HuH-7.5 (cell line): Measurements from ENCODE around the gene ERCC5.

Source experiments
- DNase-seq: peaks from one replicate; pipeline ENCODE4 v3.0.0; 2011; ENCODE audit warnings: low spot score

Gene ERCC5

DNA sequence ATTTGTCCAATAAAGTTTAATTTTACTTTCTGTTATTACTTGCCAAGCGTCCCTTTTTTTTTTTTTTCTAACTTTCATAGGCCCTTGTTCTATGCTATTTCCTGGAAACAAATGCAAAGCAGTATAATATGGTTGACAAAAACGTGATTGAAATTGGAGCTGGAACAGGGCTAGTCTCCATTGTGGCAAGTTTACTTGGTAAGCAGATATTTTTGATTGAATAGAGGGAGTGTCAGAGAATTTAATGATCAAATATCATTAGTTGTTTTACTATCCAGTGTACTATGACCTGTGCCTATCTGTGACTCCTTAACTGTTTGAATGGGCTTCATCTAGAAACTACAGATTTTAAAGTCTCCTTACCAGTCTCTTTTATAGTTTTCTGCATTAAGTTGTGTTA lies 46.7 kb downstream of the ERCC5 start:
- DNase-seq = no peak

DNA sequence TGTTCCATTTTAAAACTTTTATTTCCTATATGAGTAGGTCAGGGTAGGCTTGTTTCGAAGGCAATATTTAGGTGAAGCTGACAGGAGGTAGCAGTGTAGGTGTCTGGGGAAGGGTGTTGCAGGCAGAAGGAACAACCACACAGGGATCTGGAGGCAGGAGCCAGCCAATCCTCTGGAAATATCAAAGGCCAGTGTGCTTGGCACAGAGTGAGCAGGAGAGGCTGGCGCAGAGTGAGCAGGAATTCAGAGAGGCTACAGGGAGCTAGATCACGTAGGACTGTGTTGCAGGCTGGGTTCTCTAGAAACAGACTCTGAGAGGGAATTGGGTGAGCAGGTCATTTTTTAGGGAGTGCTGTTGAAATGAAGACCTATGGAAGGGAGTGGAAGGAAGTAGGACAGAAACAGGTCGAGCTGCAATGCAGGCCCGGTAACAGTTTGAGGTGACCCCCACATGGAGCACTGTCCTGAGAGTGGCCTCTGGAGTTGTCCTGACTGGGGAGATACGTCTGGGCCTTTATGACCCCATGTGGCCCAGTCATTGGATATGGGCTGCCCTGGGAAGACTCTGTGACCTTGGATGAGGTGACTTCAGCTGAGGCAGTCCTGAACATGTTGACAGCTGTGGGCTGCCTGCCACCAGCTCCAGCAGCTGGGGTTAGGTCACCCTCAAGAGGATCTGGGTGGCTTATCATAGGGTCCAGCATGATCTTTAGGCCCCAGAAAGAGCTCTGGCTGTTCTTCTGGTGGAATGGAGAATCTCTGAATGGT lies 51.7 kb downstream of the ERCC5 start:
- no peak for DNase-seq

DNA sequence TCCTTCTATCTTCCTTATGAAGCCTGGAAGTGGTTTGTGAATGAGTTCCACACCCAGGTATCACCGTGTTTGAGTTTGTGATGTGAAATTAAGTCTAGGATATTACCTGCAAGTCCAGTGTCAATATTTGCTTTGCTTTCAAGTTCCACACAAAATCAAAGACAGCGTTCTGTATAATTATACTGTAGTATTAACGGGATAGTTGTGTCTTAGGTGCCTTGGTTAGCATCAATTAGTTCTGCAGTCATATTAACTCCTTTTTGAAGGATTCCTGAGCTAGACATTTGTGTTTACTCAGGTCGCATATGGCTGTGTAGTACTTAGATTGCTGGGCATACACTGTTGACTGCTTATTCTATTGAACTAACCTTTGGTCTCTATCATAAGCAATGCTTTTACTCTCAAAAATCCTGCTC lies 54.4 kb downstream of the ERCC5 start:
- DNase-seq = no peak

DNA sequence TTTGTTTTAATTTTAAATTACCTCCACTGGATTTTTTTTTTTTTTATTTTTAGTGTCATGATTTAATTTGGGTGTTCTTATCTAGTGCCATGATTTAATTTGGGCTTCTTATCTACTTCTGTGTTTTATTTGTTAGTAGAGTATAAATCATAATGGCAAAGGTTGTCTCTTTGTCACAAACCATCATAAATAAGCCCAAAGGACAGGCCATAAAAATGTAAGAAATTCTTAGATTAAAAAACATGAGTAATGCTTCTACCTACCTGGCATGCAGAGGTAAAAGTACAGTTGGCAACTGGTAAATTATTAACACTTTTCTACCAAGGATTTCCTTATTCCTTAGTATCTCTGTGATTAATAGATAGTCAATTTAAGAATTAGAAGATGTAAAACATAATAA lies 55.2 kb downstream of the ERCC5 start:
- no peak for DNase-seq

DNA sequence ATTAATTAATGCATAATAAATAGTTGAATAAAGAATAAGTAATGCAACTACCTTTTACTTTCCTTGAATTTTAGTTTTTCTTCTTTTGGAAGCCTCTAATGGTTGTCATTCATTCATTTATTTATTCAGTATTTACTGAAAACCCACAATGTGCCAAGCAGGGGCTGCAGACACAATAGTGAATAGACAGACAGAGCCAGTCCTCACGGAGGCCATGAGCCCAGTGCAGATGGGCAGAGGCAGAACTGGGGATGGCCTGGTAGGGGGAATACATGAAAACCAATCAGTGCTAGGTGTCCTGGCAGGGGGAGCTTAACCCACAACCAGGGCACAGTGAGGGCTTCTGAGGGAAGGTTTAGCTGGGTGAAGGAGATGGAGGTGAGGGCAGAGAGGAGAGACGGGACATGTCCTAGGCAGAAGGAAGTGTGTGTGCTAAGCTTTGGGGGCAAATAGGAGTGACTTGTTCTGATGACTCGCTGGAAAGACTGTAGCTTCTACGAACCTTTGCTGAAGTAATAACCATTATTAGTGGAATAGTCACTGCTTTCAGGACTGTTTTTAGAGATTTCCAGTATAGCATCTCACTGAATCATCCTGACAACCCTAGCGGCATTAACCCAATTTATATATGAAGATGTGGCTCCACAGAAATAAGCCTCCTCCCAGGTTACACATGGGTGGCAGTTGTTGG lies 55.9 kb downstream of the ERCC5 start:
- DNase-seq = no peak

DNA sequence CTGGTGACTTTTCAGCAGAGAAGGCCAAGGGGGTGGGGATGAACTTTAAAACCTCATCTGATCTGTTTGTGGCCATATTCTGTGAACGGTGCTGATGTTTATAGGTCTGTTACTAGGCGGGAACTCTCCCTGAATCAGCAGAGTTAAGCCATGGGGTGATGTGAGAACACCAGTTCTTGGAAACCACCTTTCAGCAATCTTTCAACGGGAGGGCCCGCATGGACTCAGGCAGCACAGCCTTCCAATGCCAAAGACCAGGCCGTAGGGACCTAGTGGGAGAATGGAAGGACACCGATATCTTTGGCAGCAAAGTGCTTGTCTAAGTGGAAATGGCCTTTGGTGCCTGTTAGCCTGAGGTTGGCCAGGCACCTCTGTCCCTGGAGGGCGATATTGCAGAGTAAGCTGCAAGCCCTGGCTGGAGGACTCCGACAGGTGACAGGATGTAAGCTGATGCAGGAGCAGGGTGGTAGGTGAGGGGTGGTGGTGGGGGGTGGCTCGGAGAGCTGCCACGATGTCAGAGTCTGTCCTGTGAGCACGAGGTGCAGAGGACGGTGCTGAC lies 57.0 kb downstream of the ERCC5 start:
- DNase-seq = no peak

DNA sequence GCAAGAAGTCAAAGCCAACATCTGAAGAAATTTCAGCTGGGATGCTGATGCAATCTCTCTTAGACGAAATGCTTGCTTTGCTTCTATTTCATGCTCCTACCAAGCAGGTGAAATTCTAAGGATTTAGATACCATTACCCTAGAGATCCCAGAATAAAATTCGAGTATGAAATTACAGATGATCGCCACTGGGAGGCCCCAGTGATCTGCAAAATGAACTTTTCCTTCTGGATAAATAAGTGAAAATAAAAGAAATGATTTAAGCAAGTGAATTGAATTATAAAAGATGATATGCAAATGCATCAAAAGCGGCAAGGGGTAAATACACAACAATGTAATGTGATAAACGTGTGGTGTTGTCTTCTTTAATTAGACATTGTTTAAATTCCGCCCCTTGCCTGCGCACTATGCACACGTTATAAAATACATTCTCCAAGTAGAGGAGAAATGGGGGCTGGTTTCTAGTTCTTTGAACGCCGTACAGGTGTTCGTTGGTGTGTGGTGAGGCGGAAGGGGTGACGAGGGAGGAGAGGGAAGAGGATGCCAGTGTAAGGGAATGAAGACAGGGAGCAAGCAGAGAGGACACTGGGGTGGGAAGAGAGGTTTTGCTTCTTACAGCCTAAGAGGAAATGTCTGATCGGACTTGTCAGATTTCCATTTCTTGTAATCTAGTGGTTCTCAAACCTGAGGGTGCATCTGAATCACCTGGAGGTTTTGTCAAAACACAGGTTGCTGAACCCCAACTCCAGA lies 58.0 kb downstream of the ERCC5 start:
- DNase-seq = no peak

DNA sequence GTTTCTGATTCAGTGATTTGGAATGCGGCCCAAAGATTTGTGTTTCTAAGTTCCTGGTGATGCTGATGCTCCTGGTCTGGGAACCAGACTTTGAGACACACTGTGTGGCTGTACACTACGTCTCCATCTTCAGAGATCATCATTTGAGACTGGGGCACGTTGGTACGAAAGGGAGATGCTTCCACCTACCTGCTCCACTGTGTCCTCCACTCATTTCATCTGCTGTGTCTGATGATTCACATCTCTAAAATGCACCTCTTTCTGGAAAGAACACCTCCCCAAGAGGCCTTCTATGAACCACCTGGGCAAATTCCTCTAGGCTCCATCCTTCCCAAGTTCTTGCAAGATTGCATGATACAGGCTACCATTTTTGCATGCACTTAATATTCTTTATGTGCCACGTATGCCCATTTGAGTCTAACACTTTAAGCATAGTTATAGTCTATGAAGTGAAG lies 58.6 kb downstream of the ERCC5 start:
- DNase-seq = no peak

DNA sequence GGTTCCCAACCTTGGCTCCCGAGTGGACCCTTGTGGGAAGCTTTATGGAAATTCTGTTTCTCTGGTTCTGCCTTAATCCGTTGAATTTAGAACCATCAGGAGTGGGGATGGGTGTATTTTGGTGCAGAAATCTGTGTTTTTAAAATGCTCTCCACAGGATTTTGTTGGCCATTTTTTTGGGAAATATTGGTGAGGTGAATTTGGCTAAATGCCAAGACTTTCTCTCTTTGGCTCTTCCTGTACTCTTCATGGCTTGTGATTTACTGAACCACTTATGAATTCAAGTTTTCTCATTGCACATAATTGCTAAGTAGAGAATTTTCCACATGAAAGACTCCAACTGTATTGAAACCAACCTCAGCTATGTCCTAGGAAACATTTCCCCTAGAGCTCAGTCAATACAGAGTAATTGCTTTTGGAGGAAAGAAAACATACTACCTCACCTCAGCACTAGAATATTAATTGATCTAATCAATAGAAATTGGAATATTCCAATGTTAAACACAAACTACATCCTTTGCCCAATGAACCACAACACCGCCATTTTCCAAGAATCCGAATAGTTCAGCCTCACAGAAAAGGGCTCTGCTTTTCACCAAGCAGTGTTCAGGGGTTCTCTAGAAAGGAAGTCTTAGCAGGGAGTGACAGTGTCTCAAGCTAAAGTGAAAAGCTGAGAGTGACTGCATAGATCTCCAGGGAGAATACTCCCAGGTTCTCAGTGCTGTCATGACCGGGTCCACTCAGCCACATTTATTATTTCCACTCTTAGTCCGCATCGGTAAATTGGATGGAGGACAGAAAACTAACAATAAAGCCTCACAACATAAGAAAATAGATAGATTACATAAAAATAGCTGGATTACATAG lies 60.3 kb downstream of the ERCC5 start:
- DNase-seq = no peak

DNA sequence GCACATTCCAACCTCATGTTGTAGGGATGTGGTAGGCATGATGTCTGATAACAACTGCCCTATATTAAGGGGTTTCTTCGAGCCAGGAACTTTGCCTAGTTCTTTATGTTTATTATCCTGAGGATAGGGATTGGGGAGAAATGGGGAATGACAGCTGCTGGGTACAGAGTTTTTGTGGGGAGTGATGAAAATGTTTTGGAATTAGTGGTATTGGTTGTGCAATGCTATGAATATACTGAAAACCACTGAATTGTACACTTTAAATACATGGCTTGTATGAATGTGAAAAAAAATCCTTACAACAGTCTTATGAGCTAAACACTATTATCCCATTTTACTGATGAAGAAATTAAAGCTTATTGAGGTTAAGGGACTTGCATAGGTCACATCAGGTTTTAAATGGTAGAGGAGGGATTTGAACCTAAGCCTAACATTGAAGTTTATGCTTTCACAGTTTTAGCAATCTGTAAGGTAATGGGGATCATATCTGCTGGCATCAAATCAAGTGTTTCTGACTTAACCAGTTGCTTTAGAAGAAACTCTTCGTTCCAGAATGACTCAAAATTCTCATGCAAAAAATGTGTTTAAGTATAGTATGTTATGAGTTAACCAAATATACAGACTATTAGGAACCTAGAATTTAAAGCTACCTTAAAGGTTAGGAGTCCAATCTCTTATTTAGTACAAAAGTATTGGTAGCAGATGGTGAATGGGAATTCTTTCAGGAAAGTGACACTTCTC lies 61.4 kb downstream of the ERCC5 start:
- no peak for DNase-seq

DNA sequence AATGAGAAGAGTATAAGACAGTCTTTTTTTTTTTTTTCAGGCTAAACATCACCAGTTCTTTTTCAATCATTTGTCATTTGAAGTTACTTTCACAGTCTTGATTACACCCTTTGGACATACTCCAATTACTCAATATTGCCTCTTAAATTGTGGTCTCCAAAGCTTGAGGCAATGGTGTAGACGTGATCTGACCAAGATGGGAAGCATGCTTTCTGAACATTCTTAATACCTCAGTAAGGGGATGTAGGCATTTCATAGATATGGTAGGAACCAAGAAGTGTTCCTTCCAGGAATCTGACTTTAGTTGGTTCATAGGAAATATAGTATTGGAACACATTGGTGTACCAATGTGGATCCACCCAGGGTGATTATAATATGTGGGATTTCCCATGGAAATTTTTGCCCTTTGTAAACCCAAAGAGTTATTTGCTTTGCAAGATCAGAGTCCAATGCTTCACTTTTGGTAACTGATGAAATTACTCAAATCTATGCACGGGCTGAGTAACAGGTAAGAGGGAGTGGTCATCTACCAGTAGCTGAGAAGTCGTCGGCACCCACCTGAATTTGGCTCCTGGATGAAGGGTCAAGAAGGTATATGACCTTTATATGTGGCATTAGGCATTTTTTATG lies 62.2 kb downstream of the ERCC5 start:
- no peak for DNase-seq

DNA sequence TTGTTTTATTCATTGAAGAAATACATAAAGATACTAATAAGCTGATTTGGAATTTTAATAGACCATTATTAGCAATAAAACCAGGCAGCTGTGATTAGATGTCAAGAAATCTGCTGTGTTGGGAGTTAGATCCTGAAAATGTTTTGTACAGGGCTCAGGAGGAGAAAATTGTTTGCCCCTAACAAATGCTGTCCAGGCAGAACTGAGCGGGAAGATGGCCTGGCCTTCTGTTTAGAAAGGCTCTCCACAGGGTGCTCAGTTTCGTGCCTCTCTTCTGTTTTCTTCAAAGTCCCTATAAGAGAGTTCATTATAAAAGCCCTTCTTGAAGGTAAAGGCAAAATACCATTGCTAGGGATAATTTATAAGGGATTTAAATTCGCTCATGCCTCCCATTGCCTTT lies 64.1 kb downstream of the ERCC5 start:
- DNase-seq = no peak

DNA sequence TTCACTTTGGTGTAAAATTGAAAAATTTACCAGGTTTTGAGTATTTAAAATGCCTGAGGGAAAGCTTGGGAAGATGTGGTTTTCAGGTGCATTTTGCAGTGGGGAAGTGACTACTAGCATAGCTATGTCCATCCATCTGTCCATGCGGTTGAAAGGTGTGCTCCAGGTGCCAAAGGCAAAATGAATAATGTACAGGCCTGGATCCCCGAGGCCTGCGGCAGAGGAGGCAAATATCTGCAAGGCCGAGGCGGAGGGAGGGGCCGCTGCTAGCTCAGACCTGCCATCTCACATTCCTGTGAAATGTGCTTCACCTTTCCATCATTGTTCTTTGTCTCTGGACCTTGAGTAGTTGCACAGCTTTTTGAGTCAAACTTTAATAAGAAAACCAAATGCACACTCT lies 65.5 kb downstream of the ERCC5 start:
- DNase-seq = no peak

DNA sequence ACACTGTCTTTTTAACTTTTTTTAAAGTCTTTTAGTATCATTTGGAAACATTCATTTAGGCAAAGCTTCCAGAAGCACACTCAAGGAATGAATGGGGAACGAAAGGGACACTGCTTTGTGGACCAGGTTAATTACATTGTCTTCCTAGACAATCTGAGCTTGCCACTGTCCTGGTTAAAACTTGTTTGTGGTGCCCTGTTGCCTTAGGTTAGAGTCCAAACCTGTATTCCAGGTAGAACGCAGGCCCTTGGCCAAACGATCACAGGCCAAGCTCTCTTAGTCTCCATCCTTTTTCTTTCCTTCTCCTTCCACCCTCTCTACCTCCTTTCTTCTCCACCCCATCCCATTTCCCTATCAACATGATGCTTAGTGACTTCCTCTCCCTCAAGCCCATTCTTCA lies 66.8 kb downstream of the ERCC5 start:
- DNase-seq = no peak

DNA sequence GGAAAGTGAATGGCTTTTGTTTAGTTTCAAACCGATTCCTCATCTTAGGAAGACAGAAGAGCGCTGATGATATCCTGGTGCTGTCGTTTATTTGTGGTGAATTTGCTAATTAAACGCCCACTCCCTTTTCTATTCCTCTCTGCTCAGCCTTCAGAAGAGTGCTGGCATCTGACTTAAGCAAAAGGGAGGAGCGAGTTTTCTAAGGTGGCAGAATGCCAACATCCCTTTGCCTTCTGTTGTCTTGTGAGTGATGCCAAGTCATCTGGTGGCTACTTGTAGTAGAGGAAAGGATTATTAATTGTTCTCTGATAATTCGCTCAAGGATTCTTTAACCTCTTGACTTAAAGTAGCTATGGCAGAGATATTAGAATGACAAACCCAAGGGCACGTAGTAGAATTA lies 68.1 kb downstream of the ERCC5 start:
- no peak for DNase-seq

DNA sequence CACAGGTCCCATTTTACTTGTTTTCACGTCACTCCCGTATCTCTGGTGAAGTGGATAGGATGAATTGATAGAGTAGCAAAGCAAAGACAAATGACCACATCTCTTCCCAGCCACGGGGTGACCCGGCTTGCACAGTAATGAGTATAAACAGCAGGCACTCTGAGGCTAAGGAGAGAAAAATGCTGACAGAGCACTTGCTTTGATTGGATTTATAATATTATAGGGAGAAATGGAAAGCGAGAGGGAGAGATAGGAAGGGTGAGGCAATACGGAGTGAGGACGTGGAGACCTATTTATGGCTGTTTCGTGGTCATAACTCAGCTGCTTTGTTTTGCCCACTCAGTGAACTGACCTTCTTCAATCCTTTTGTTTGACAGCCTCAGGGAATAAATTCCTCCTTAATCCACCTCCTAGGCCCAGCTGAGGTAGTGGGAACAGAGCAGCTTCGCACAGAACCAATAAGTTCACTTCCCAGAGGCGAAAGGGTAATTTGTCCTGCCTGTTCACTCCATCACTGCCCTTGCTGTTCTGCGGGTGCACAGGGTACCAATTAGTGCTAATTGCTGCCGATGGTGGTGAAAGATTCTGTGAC lies 68.6 kb downstream of the ERCC5 start:
- no peak for DNase-seq

DNA sequence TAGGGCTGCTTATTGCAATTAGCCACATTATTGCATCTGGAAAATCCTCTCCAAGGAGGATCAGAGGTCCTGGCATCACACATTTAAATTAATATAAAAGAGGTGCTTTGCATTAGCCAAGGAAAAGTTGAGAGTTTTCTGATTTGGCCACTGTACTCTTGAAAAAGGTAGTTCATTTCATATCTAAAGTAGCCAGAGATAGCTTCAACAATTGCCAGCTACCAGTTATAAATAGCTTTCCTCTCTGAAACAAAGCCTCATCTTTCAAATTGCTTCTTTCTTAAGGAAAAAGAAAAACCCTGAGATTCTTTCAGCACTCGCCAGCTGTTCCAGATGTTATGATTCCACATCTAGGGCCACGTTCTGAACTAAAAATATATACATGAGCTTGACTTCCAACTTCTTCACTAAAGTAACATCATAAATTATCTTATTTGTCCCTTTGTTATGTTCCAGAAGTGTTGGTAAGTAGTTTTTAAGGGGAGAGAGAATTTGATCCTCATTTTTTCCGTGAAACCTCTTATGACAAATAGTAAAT lies 69.6 kb downstream of the ERCC5 start:
- no peak for DNase-seq

DNA sequence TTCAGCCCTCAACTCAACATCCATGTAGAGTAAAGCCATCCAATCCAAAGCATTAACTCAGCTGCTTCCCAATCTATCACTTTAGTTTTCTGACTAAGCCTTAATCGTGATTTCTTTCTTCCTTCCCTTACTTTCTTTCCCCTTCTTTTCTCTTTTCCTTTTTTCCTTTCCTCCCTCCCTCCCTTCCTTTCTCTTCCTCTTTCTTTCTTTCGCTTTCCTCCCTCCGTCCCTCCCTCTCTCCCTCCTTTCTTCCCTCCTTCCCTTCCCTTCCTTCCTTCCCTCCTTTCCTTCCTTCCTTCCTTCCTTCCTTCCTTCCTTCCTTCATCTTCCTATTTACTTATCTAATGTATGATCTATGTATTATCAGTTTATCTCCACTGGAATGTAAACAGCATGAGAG lies 71.2 kb downstream of the ERCC5 start:
- no peak for DNase-seq

DNA sequence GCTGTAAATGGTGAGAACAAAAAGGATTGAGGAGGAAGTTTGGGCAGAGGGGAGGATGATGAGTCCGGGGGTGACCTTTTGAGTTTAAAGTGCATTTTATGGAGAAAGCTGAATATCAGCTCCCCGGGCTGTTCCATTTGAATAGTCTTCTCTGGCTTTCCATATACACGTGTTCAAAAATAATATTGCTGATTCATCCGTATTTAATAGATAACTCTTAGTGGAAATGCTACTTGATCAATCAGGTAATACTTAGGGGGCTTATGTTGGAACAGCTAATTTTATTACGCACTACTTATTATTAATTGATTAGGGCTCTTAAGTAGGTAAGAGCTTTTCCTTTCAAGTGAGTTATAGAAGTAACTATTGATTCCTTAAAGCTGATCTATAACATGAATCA lies 76.4 kb downstream of the ERCC5 start:
- DNase-seq = no peak
